ENCODE measurements around the gene D2HGDH.
"Not testable (repeated sequence)": the region's sequence is repeated elsewhere in the genome, so short reads cannot be mapped to it uniquely, and the experiment has no call there.

Gene D2HGDH

GRCh38 chr2:241724975-241725870, 9.2 kb upstream of the D2HGDH start:
- TF ChIP-seq, protein P1, sequence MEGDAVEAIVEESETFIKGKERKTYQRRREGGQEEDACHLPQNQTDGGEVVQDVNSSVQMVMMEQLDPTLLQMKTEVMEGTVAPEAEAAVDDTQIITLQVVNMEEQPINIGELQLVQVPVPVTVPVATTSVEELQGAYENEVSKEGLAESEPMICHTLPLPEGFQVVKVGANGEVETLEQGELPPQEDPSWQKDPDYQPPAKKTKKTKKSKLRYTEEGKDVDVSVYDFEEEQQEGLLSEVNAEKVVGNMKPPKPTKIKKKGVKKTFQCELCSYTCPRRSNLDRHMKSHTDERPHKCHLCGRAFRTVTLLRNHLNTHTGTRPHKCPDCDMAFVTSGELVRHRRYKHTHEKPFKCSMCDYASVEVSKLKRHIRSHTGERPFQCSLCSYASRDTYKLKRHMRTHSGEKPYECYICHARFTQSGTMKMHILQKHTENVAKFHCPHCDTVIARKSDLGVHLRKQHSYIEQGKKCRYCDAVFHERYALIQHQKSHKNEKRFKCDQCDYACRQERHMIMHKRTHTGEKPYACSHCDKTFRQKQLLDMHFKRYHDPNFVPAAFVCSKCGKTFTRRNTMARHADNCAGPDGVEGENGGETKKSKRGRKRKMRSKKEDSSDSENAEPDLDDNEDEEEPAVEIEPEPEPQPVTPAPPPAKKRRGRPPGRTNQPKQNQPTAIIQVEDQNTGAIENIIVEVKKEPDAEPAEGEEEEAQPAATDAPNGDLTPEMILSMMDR (IDR thresholded peaks at IDR 0.05; ENCODE audit: low read depth, low read length), result no peak
- H3K4me3 ChIP-seq (ENCODE audit: low read depth, low read length), result no peak overlapping the region

GRCh38 chr2:241726459-241726858, 8.0 kb upstream of the D2HGDH start:
- no peak overlapping the region for H3K4me3 ChIP-seq (ENCODE audit: low read depth, low read length)
- TF ChIP-seq, protein P1 (IDR thresholded peaks at IDR 0.05; ENCODE audit: low read depth, low read length), result no peak

GRCh38 chr2:241728000-241728399, 6.4 kb upstream of the D2HGDH start:
- TF ChIP-seq, protein P1 (IDR thresholded peaks at IDR 0.05; ENCODE audit: low read depth, low read length), result no peak
- H3K4me3 ChIP-seq (ENCODE audit: low read depth, low read length), result no peak overlapping the region

DNA sequence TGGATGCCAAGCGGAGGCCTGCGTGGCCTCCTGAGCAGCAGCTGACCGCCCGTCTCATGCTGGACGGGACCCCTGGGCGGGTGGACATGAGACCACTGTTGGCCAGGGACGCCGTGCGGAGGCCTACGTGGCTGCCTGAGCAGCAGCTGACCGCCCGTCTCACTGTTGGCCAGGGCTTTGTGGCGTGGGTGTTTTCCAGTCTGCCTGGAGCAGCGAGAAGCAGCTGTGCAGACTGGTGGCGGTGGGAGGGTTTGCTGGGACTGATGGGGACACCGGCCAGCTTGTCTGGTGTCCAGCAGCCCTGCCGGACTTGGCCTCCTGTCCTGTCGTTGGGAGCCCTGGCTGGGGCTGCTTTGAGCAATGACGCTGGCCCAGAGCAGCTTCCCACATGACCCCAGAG, 5.8 kb upstream of the D2HGDH start:
- TF ChIP-seq, protein P1 (IDR thresholded peaks at IDR 0.05; ENCODE audit: low read depth, low read length), result no peak
- H3K4me3 ChIP-seq (ENCODE audit: low read depth, low read length), result no peak overlapping the region

DNA sequence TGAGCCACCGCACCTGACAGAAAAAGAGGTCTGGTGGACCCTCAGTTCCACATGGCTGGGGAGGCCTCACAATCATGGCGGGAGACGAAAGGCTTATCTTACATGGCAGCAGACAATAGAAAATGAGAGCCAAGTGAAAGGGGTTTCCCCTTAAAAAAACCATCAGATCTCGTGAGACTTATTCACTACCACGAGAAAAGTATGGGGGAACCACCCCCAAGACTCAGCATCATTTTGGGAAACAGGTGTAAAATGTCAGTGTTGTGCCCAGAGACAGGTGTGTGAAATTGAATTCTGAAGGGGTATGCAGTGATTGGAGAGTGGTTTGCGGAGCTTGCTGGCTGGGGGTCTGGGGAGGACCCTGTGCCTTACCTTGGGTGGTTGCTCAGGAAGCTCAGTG, 4.6 kb upstream of the D2HGDH start:
- H3K4me3 ChIP-seq (ENCODE audit: low read depth, low read length), result no peak overlapping the region
- TF ChIP-seq, protein P1 (IDR thresholded peaks at IDR 0.05; ENCODE audit: low read depth, low read length), result no peak

- TF ChIP-seq, protein P1 (IDR thresholded peaks at IDR 0.05; ENCODE audit: low read depth, low read length), result no peak
- H3K4me3 ChIP-seq (ENCODE audit: low read depth, low read length), result no peak overlapping the region
Observed at GRCh38 chr2:241730671-241731293, 3.6 kb upstream of the D2HGDH start.

GRCh38 chr2:241732513-241733186, 1.8 kb upstream of the D2HGDH start:
- H3K4me3 ChIP-seq (ENCODE audit: low read depth, low read length), result not testable (repeated sequence)
